SK-N-SH treated with all-trans-retinoic acid at 6 μM for 48 hours (cell line): ENCODE results near the gene C17orf114.

Experiments
- PATZ1 ChIP-seq: fragments of 250-450 bp; sonication (Bioruptor Pico); IDR thresholded peaks from 2 replicates; pipeline ENCODE4 v1.8.0; 2020; ENCODE audit warnings: mild to moderate bottlenecking, moderate library complexity, borderline replicate concordance
- ZFP3 ChIP-seq: fragments of 250-450 bp; sonication (Bioruptor Pico); IDR thresholded peaks from 2 replicates; pipeline ENCODE4 v1.5.0; 2020; ENCODE audit warnings: mild to moderate bottlenecking, moderate library complexity
- ZFP30 ChIP-seq: fragments of 450-650 bp; formaldehyde crosslinking; IDR thresholded peaks from 2 replicates; pipeline ENCODE4 v1.5.0; 2022; ENCODE audit warnings: mild to moderate bottlenecking, moderate library complexity

- TF ChIP-seq PATZ1 (CRISPR knock-in tag) (no peak), ZFP30 (no peak), ZFP3 (CRISPR knock-in tag) (no peak)
Observed at GRCh38 chr17:4827399-4827798, 25.3 kb upstream of the C17orf114 start.
